ENCODE measurements around the gene TDRD7.

Gene TDRD7, protein sequence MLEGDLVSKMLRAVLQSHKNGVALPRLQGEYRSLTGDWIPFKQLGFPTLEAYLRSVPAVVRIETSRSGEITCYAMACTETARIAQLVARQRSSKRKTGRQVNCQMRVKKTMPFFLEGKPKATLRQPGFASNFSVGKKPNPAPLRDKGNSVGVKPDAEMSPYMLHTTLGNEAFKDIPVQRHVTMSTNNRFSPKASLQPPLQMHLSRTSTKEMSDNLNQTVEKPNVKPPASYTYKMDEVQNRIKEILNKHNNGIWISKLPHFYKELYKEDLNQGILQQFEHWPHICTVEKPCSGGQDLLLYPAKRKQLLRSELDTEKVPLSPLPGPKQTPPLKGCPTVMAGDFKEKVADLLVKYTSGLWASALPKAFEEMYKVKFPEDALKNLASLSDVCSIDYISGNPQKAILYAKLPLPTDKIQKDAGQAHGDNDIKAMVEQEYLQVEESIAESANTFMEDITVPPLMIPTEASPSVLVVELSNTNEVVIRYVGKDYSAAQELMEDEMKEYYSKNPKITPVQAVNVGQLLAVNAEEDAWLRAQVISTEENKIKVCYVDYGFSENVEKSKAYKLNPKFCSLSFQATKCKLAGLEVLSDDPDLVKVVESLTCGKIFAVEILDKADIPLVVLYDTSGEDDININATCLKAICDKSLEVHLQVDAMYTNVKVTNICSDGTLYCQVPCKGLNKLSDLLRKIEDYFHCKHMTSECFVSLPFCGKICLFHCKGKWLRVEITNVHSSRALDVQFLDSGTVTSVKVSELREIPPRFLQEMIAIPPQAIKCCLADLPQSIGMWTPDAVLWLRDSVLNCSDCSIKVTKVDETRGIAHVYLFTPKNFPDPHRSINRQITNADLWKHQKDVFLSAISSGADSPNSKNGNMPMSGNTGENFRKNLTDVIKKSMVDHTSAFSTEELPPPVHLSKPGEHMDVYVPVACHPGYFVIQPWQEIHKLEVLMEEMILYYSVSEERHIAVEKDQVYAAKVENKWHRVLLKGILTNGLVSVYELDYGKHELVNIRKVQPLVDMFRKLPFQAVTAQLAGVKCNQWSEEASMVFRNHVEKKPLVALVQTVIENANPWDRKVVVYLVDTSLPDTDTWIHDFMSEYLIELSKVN

DNA sequence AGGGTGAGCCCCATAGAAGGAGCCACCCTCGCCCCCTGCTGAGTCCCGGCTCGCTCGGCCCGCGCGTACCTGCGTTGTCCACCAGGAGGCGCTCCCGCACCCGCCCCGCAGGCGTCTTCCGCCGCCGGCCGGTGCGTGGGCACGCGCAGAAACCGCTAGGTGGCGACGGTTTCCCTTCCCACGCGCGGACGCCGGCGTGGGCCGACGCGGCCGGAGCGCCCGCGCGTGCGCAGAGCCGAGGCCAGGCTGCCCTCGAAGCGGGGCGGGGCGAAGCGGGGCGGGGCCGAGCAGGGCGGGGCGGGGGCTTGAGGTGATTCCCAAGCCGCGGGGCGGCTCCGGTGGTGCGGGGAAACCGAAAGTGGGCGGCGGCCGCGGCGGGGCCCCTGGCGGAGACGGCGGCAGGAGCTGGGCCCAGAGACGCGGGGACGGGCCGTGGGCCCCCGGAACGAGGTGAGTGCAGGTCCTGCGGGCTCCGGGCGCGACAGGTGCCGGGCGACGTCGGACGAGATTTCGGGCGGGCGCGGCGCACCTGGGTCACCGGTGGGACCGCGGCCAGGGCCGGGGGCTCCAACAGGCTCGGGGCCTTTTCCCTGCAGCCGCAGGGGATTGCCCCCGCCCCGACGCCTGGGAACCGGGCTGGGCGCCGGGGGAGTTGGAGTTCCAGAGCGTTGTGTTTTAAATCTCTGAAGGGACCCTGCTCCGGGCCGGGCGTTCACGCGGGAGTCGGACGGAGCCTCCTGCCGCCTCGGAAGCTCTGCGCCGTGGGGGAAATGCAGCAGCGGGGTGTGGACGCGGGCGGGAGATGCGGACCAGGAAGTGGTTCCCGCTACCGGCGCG, at the start of gene TDRD7:
Gene TDRD7 (plus strand): TSS at position 308 of the 837 bp plus-strand sequence. CDS start 16,370 bp downstream, outside the sequence.
- DNase-seq (ENCODE audit: low read depth in 2 of 2): peak; percentile 85 to 86

DNA sequence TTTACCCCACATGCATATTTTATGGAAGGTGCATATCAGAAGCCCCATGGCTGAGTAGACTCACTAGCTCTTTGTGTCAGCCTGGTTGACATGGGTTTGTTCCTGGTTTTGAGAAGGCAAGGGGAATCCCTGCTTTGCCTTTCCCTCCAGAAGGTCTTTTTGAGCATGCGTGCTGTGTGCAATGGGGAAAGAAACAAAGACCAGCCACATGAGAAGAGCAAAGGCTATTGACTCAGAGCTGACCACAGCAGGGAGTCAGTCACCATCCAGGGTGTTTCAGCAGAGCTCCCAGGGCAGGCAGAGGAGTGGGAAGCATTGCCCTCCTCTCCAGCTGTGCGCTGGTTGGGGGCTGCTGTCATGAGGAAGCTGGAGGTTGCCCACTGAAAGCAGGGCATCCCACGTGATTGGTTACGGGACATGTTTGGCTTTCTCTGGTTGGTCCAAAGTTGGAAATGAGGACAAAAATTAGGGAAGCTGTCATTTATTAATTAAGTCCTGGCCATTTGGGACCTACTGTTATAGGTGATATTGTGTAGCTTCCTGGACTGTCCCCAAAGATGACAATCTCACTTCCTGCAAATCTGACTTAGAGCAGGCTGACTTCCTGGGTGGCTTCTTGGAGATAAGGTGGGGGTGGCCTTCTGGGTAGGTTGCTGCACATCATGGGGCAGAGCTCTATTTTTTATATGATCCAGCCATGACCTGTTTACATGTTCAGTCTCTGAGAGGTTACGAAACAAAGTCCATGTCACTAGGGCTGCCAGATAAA, 48.9 kb upstream of the TDRD7 start:
- no peak for DNase-seq (ENCODE audit: low read depth in 2 of 2)

DNA sequence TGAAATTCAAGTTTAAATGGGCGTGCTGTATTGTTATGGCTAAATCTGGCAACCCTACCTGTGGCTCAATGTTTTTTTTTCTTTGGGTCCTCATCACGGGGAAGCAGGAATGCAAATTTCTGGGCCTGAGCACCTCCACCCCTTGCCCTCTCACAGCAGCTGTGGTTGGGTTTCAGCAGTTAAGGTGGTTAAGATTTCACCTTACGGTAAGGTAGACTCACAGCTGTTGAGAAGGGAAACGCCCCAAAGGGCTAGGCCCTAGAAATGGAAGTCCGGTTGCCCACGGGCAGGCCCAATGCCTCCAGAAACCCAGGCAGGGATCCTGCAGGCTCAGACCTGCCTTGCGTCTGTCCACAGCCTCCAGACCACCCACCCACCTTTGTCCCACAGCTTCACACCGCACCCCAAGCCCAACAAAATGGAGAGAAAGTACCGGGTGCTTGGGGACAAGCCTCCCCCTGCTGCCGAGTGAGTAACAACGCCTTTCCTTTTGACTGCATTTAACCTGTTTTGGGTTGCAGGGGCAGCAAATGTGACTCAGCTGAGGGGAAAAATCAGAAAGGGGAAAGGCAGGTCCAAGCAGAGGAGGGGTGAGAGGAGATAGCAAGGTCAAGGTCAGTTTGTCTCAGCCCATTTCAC, 48.1 kb upstream of the TDRD7 start:
- no peak for DNase-seq (ENCODE audit: low read depth in 2 of 2)

DNA sequence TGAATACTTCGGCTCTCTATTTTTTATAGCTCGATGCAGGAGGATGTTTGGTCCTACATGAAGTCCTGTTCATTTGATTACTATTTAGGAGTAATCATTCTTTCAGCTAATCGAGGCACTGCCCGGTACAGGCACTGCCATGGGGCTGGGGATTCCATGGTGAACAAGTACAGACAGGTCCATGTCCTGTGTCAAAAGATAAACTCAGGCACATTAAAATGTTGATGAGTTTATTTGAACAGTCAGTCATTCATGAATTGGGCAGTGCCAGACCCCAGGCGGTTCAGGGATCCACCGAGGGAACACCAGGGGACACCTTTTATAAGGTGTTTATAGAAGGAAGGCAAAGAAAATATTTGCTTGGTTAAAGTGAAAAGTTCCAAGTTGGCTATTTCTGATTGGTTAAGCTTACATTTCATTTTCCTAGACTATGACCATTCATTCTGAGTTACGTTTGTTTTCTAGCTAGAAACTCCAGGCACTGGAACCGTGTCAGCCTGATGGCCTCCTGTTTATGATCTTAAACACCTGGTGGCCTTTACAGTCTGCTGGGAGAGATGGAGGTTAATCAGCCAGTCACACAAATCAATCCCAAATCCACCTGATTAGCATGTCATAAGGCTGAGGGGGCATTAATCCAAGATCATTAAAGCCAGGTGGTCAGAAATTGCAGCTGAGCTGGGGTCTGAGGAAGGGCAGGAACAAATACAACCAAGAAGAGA, 47.0 kb upstream of the TDRD7 start:
- DNase-seq (ENCODE audit: low read depth in 2 of 2): no peak

DNA sequence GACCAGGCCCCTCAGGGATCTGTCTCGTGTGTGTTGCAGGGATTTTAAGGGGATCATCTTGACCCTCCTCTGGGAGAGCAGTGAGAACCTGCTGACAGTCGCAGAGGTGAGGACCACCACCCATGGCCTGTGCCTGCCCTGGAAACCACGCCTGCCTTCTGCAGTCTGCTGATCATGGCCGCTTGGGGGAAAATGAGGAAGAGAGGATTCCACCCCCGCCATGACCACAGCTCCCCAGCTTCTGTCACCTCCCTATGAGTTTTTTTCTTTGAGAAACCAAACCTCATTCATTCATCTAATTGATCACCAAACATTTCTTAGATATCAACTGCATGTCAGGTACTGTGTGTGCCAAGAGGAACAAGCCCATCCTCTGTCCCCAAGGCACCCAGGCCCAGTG, 46.3 kb upstream of the TDRD7 start:
- DNase-seq (ENCODE audit: low read depth in 2 of 2): no peak

DNA sequence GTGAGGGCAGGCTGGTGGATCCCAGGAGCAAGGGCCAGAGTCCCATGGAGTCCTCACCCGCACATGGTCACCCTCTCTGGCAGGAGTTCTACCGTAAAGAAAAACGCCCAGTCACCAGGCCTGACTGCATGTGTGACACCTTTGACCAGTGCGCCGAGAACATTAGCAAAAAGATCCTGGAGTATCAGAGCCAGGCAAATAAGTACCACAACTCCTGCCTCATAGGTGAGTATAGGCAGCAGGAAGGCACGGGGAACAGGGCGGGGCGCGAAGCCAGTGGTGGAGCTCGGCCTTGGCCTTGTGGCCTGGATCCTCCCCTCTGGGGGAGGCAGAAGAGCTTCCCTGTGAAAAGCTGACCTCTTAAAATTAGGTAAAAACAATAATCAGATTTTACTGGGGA, 45.4 kb upstream of the TDRD7 start:
- DNase-seq (ENCODE audit: low read depth in 2 of 2): no peak

DNA sequence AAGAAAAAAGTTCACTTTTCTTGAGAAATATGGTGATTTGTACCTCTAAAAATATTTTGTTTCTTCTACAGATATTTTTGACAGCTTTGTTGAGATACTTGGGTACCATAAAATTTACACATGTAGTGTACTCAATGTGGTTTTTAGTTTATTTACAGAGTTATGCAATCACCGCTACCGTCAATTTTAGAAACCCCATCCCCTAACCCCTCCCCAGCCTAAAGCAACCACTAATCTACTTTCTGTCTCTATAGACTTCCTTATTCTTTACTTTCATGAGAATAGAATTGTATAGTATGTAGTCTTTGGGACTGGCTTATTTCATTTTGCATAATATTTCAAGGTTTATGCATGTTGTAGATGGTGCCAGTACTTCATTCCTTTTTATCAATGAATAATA, 45.0 kb upstream of the TDRD7 start:
- no peak for DNase-seq (ENCODE audit: low read depth in 2 of 2)

DNA sequence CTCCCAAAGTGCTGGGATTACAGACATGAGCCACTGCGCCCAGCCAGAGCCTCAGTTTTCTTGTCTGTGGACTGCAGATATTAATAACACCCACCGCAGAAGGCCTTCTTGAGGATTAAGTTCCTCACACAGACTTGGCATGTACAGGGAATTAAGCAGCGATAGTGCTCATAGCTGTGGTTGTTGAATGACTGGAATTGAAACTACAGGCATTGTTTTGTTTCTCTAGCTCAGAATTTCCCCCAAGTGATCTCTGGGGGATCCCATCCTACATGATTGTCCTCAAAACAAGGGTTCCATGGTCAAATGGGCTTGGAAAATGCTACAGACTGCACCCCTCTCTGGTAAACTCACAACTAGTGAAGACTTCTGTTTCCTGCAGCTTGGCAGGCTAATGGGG, 44.2 kb upstream of the TDRD7 start:
- DNase-seq (ENCODE audit: low read depth in 2 of 2): no peak

DNA sequence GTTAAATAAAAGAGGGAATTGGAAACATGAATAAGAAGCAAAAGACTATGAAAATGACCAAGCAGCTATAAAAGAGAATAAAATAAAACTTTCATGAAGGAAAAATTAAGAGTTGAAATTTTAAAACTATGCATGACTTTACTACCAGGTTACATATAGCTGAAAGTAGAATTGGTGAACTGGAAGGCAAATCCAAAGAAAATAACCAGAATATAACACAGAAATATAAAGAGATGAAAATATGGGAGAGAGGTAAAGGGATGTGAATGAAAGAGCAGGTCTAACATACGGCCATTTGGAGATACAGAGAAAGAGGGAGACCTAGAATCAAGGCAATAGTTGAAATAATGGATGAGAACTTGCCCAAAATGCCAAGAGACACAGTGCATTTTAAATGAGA, 42.9 kb upstream of the TDRD7 start:
- DNase-seq (ENCODE audit: low read depth in 2 of 2): no peak

DNA sequence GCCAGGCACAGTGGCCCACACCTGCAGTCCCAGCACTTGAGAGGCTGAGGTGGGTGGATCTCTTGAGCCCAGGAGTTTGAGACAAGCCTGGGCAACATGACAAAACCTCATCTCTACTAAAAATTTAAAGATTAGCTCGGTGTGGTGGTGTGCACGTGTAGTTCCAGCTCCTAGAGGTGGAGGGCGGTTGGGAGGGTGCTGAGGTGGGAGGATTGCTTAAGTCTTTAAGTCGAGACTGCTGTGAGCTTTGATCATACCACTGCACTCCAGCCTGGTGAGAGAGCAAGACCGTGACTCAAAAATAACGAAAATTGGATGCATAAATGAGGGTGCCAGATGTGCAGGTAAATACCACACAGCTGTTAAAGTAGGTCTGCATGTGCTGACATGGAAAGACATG, 39.3 kb upstream of the TDRD7 start:
- no peak for DNase-seq (ENCODE audit: low read depth in 2 of 2)

DNA sequence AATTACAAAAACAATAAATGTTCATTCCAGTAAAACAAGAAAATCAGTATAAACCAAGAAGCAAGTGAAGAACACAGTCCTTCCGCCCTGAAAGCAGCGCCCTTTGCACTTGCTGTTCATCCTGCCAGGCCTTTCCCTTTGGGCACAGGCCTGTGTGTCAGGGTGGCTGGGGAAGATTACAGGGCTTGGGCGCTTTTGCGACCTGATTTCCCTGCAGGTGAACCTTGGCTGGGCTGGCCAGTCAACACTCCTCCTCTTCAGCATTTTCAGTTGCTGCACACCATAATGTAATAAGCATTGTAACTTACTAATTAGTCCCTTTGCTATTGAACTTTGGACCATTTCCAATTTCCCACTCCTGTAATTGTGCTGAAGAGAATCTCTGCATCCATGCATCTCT, 38.6 kb upstream of the TDRD7 start:
- DNase-seq (ENCODE audit: low read depth in 2 of 2): no peak

DNA sequence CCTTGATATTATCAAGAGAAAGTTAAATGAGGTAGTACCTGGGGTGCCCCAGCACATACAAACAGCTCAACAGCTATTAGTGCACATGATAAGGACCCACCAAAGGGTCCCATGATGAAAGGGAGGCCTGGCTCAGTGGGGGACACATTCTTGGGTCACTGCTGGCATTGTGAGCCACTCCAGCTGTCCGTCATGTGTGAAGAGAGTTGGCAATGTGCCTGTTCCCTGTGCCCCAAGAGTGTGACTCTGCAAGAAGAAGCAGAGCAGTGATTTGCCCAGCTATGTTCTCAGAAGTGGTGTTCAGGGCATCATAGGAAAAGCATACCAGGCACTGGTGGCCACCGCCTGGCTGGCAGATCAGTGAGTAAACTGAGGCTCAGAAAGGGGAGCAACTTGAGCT, 37.1 kb upstream of the TDRD7 start:
- DNase-seq (ENCODE audit: low read depth in 2 of 2): no peak

DNA sequence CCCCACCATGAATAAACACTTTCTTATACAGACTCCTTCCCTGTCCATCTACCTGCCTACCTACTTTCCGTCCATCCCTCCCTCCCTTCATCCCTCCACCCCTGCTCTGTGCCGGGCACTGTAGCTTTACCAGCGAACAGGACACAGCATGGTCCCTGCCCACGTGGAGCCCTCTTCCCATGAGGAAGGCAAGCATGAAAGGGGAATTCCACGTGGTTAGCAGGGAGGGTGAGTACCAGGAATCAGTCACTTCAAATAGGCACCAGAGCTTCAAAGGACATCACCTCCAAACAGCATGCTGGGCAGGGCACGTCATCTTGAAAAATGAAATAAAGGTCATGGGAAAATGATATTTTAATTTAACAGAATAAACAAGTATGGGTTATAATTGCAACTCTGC, 35.0 kb upstream of the TDRD7 start:
- DNase-seq (ENCODE audit: low read depth in 2 of 2): no peak

DNA sequence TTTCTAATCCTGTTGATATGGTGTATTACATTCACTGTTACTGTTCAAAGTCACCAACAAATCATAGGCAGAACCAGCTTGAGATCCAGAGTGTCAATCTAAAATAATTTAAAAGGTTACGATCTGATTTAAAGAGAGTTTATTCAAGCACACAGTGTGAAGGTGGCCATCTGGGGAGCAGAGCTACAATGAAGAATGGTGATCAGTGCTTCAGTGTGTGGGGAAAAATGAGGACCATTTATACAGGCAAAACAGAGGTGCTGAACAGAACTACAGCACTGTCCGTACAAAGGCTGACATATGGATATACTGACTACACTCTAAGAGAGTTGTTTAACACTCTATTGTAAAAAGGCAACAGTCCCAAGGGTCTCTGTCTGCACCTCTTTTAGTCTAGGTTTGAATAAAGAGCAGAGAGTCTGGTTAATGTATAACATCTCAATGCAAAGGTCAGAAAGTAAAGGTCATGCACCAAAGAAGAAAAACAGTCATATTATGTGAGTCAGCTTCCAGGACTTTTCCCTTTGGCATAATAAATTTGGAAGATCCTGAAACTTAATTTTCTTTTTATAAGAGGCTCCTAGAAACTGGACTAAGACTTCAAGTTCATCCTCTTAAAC, 29.7 kb upstream of the TDRD7 start:
- DNase-seq (ENCODE audit: low read depth in 2 of 2): no peak

DNA sequence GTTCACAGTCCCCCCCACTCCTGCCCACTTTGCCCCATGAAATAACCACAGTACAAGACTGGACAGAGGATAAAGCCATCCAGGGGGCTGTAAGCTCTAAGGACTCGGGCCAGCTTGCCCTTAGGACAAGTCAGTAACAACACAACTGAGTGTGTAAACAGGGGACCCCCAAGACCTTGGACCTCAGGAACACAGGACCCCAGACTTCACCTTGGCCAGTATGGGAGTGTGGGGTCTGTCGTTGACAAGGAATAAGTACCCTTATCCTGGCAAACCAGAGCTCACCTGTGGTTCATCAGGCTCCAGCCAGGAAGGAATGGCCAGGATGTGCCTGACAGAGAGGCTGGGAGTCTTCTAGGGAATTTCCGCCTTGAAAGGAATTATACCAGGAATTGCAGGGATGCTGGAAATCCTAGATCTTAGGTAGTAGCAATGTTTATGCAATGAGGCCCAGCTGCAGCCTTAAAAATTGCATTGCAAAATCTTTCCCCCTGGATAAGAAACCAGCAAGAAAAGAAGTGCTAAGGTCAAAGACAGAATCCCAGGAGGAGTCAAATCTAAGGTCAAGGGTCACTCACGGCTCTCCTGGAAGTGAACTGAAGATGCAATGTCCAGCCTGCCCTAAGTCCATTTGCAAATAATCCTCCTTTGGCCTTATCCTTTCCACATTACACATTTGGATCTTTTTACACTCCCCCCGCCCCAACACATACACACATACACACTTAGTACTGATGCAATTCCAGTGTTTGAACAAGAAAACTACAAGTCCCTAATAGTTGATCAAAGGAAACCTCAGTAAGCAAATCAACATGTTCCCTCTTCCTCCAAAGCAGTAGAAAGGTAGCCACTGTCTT, 27.3 kb upstream of the TDRD7 start:
- DNase-seq (ENCODE audit: low read depth in 2 of 2): no peak

DNA sequence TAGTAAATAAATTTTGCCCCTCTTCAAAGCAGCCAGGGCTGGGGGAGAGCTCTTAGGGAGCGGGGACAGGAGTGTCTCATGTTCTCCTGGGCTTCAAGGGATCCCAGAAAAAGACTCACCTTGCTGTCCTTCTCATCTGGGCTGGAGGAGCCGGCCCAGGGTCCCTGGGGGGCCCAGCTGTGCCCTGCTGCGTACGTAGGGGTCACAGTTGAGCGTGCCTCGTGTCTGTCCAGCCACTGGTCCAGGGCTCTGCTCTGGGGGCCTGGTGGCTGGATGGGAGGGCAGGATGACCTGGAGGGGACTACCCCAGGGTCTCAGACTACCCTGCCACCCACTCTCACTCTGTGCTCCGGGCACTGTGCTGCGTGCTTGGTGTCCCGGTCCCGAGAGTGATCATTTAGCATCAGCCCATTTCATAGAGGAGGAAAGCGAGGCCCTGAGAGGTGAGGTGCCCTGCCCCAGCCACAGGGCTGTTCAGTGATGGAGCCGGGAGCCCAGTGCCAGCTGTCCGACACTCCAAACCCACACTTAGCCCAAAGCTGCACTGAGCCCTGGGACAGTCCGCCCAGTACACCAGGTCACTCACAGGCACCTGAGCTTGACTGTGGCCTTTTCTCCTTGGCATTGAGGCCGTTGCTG, 26.2 kb upstream of the TDRD7 start:
- DNase-seq (ENCODE audit: low read depth in 2 of 2): no peak

DNA sequence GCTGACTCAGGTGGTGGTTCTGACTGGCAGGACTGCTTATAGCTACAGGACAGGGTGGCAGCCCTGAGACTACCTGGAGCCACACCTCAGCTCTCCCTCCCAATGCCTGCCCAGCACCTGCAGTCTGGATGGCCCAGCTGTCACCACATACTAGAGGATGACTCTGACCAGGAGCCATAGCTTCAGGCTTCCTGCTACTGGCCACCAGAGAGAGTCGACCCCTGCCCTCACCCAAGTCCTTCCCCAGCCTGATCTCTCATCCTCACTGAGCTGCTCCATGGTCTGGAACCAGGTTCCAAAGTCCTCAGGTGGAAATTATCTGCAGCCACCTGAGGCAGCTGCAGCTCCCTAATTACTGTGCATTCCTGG, 25.6 kb upstream of the TDRD7 start:
- no peak for DNase-seq (ENCODE audit: low read depth in 2 of 2)
